HT-29 (cell line): ENCODE results near the gene LTF. TPM values are rescaled to one million over a fixed set of nuclear protein-coding genes. Genes with fewer than 3 reads are reported as not detected.

ENCODE experiments used
- DNase-seq: peaks from one replicate; pipeline ENCODE4 v3.0.0-alpha.2; 2015; ENCODE audit warnings: low spot score
- total RNA-seq: library from RNA; depleted of rRNA; stranded (reverse); fragments of >200 nt; shearing (Covaris generic); gene quantifications from 2 replicates; pipeline ENCODE4 v1.2.3, GENCODE V29; 2014

The LTF gene
- total RNA-seq, 1 experiment from 2014 or later: 0.03 TPM

DNA sequence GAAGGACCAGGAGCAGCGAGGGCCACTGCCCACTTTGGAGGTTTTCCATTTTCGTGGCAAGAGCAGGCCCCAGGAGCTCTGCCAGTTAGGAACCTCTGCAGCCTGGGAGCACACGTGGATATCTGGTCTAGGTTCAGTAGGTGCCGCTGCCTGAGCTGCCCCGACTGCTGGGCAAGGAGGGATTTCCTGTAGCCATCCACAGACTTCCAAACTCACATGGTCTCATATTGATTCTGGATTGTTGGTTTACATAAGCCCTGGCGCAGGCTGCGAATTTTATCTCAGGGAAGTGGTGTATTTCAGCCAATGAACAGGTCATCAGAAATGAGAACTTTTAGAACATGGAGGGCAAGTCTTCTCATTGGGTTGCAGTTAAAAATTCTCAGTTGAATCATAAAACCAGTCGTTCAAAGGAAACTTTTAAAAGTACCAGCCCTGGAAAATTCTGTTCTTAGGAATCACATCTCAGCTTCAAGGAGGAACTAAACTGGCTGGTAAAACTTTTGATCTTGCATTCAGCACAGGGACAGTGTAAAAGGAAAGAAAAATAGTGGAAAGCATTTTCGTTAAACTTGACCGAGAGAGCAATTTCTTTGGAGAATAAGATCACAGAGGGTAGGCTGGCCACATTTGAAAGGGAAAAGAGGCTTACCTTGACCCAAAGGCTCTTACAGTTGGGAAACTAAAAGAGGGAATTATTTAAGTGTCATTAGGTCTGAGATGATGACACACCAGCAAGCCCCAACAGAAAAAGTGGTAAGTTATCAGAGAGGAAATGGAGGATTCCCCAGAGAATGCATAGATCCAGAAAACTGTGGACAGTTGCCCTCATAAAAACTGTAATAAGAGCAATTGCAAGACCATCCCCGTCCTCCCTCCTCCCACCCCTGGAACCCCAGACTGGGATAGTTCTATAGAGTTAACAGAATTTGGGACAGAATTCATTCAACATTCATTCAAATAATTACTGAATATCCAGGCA, 26.7 kb upstream of the LTF start:
- no peak for DNase-seq

- DNase-seq: no peak
These were observed 25.8 kb upstream of the LTF start for GRCh38 chr3:46490338-46491084.

DNA sequence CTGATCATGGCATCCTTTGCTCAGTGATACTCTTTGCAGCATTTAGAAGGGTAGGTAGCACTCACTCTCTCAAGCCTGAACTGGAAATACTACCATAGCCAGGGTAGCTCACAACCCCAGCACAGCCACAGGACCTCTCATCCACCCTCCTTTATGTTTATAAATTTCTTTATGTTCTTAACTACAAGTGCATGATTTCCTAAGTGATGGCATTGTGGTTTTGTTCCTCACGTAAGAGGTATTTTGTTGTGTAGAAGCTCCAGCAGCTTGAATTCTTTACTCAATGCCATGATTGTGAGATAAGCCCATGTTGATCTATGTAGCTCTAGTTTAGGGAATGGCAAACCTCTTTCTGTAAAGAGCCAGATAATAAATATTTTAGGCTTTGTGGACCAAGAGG, 25.2 kb upstream of the LTF start:
- DNase-seq: no peak

GRCh38 chr3:46489381-46489780, 24.7 kb upstream of the LTF start:
- DNase-seq: no peak

GRCh38 chr3:46488735-46489361, 24.1 kb upstream of the LTF start:
- DNase-seq: peak; percentile 90

DNA sequence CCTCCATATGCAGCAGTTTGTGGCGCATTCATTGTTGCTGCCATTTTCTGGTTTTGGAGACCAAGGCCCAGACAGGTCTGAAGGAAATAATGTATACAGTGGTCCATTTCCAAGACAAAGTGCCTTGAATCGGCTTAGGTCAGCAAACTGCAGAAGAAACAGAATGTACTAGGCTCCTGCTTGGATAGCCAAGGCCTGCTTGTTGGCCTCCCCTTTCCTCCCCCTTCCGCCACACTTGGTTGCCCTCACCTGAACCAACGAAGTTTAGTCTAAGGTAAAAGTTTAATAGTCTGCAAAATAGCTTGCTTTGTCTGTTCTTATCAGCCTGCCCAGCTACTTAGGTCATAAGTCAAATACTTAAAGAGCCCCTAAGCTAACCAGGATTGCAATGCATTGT, 21.1 kb upstream of the LTF start:
- DNase-seq: no peak

GRCh38 chr3:46484911-46485778, 20.4 kb upstream of the LTF start:
- peak; percentile 33 for DNase-seq

DNA sequence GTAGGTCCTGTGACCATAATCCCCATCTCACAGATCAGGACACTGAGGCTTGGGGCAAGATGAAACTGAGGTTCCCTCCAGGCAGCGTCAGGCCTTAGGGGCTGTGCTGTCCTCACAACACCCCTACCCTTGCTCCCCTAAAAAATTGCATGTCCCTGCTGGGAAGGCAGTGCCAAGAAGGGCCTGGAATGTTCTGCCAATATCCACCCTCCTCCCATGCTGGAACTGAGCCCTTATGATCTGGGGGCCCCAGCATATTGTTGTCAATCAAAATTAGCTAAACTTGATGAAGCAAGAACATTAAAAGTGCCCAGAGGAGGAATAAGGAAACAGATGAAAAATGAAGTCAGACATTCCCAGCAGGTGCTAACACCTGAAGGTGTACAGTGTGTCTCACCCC, 19.7 kb upstream of the LTF start:
- DNase-seq: no peak

- DNase-seq: no peak
These were observed 19.1 kb upstream of the LTF start for GRCh38 chr3:46483825-46484224.

DNA sequence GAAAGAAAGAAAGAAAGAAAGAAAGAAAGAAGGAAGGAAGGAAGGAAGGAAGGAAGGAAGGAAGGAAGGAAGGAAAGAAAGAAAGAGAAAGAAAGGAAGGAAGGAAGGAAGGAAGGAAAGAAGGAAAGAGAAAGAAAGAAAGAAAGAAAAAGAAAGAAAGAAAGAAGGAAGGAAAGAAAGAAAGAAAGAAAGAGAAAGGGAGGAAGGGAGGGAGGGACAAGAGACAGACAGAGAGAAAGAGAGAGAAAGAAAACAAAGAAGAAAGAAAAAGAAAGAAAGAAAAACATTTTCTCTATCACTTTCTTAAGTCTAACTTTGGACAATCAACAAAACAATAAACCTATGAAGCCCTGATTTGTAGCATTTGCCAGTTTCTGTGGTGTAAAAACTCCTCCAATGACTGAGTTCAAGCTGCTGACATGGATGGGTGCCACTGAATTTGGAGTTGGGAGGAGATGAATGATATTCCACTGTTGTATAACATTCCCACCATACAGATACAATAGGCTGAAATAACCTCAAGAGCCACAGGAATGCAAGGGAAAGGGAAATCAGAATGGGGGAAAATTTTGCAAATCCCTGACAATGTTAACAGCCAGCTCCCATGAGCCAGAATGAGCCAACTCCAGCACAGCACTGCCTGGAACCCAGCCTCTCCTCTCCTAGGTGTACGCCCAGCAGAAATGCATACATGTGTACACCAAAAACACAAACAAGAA, 18.1 kb upstream of the LTF start:
- no peak for DNase-seq

- no peak for DNase-seq
These were observed 16.9 kb upstream of the LTF start for GRCh38 chr3:46481636-46482035.

DNA sequence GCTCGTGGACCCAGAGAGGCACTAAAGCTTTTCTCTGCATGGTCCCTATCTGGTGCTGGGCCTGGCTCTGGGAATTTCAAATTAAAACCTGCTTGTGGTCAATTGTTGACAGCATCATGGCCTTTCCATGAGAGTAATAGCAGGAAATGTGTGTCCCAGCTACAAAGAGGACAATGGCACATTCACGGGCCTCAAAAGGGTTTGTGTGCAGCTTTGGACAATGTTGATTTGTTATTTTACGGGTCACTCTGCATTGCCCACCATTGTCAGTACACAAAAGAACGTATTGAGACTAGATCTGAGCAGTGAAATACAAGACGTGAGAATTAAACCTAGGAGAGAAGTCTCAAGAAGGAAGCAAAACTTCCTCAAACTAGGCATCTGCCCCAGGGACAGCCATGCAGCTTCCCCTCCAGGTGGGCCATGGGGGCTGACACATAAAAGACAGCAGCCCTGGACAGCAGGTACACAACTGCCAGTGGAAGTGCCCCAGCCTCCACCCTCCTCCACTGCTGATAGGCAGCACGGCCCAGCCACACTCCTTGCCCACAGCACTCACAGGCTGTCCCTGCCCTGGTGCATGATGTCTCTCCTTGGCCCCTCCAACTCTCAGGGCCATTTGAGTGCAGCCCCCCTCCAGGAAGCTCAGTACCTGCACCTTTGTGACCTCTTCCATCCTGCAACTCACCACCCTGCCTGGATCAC, 15.9 kb upstream of the LTF start:
- DNase-seq: no peak

DNA sequence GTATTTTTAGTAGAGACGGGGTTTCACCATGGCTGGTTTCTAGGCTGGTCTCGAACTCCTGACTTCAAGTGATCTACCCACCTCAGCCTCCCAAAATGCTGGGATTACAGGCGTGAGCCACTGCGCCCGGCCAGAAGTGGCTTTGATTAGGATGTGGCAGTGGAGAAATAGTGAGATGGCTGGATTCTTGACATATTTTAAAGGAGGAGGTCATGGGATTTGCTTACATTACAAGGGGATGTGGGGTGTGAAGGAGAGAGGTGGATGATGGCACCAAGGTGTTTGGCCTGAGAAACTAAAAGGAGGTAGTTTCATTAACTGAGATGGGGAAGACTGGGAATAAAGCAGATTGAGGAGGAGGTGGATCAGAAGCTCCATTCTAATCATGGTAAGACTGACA, 15.0 kb upstream of the LTF start:
- no peak for DNase-seq

- no peak for DNase-seq
These were observed 14.3 kb upstream of the LTF start for GRCh38 chr3:46479021-46479420.

DNA sequence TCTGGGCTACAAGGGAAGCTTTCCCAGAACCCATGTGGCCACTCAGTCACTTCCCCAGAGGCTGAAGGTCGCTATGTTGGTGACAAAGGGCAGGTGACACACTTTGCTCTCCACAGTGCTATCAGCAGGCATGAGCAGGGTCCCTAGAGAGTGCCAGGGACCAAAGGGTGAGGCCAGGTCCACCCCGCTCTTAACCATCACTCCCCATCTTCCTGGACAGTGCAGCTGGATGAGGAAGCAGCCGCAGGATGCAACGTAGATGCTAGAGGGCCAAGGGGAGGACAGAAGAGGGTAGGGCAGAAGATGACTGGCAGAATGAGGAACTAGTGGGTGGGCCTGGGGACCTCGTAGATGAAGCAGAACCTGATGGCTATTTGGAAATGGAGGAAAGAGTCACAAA, 13.6 kb upstream of the LTF start:
- DNase-seq: no peak

- no peak for DNase-seq
These were observed 13.1 kb upstream of the LTF start for GRCh38 chr3:46477756-46478155.

DNA sequence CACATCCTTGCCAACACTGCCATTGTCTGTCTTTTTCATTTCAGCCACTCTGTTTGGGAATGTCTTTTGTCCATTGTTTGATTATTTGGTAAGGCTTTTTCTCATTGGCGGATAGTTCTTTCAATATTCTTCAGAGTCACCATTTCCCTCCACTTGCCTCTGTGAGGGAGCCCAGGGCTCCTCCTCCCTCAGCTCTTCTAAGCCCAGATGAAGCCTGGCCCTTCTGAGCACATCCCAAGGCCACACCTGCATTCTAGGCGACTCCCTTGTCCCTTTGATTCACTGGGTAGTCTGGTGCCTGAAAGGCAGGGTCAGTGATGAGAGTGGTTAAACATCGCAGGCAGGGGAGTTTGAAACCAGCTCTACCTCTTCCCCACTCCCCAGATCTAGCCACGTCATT, 12.4 kb upstream of the LTF start:
- DNase-seq: no peak

DNA sequence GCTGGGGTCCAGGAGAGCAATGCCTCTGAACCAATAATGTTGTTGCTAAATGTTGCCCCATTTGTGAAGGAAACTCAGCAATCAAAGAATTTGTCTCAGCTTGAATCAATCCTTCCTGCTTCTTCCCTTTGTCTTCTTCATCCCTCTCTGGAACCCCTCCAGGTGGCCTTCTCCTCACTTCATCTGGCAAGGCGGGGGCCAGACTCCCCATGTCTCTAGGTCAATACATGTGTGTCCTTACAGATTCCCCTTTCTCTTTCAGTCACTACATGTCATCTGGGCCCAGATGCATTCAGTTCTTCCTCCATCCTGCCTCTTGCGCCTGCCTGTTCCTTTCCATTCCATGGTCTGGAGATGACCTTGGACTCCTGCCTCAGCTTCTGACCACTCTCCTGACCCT, 8.0 kb upstream of the LTF start:
- no peak for DNase-seq

DNA sequence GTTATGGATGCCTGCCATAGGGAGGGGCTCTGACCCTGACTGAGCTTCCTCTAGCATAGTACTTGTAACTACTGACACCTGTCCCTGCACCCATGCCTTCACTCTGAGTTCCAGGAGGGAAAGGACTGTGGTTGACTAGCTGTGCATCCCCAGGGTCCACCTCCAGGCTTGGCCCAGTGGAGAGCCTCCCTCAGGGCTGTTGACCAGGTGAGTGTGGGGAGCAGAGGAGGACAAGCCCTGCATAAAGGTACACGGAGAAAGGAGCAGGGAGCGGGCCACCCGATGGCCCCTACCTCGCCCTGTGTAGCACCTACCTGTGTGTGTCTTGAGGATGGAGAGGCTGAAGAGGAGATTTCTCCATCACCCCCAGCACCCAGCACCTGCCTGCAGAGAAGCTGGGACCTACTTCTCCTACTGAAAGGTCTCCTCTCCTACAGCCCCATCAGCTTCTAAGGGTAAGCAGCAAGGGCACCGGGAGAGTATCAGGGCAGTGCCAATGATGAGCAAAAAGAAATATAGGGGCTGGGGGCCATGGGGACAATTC, 6.7 kb upstream of the LTF start:
- DNase-seq: no peak

GRCh38 chr3:46470831-46471230, 6.1 kb upstream of the LTF start:
- no peak for DNase-seq
